Upper lobe of left lung (tissue), 4 donors: ENCODE measurements around the gene ABHD14A.

ENCODE experiments used
- CTCF ChIP-seq, 6 experiments: fragments of 450-650 bp in 4 of 6; fragments of 200-600 bp in 2 of 6; sonication (generic) in 2 of 6; IDR thresholded peaks; one replicate each; pipeline ENCODE4 v1.5.1; 2016 to 2019; ENCODE audit warnings: antibody characterized with exemption in 6 of 6
- EP300 ChIP-seq, 4 donors: sonication (generic); formaldehyde crosslinking; IDR thresholded peaks; one replicate each; pipeline ENCODE4 v1.5.1; 2017; ENCODE audit warnings: antibody characterized with exemption in 4 of 4, control low read depth in 2 of 4
- POLR2A ChIP-seq, 4 donors: fragments of 450-650 bp; IDR thresholded peaks; one replicate each; pipeline ENCODE4 v1.5.1; 2016 to 2017; ENCODE audit warnings: antibody characterized with exemption in 4 of 4, mild to moderate bottlenecking in 2 of 4
- POLR2AphosphoS5 ChIP-seq, 2 donors: sonication (generic); formaldehyde crosslinking; IDR thresholded peaks; one replicate each; pipeline ENCODE4 v1.5.1; 2017; ENCODE audit warnings: antibody characterized with exemption in 2 of 2

DNA sequence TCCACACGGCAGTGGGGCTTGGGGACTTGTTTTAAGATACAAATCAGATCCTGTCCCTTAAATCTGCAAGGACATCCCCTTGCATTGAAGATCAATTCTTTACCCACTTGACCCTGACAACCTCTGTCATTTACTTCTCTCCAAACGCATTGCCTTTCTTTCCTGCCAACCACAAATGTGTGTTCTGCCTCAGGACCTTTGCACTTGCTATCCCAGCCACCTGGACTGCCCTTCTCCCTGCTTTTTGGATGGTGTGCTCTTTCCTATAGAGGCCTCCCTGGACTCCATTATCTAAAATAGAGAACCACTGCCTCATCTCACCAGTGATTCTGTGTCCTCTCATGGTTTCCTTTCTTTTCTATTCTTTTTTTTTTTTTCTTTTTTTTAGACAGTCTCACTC lies 22.3 kb downstream of the ABHD14A start:
- TF ChIP-seq CTCF (IDR thresholded peaks at IDR 0.05) (no peak), POLR2AphosphoS5 (IDR thresholded peaks at IDR 0.05) (no peak), POLR2A (IDR thresholded peaks at IDR 0.05) (no peak), EP300 (IDR thresholded peaks at IDR 0.05) (no peak)
